ENCODE measurements around the gene CHMP4B. TPM values are rescaled to one million over a fixed set of nuclear protein-coding genes. Genes with fewer than 3 reads are reported as not detected.

The CHMP4B gene
- total and polyA plus RNA-seq, 4 donors = 91.6 to 162 (median 120) TPM

DNA sequence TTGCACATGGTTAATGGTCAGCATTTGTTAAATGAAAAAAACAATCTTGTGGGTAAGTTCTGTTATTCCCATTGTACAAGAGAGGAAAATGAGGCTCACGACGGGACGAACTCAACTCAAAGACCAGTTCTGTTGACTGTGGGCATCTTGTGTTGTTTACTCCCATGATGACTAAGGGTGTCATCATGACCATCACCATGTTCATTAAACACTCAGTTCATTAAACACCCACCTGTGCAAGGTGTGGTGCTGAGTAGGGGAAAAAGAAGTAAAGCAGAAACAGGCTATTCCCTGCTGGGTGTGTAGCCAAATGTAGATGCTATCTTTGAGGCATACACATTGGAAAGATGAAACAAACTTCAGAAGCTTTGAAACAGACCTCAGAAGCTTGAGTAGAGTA is 4.5 kb downstream of the CHMP4B start:
- Histone ChIP-seq H3K27ac (ENCODE audit: low read depth in 1 of 2, low read length in 1 of 2) (no peak overlapping the region), H3K4me3 (no peak overlapping the region), H3K36me3 (ENCODE audit: control insufficient read depth in 4 of 4, insufficient read depth in 4 of 4, low read length in 4 of 4) (peaks cover 0 to 5% (median 0%) of the 10 kb centered on the region in 4 donors), H3K9ac (ENCODE audit: insufficient read depth in 1 of 2, low read length in 2 of 2) (no peak overlapping the region), H3K9me3 (ENCODE audit: control insufficient read depth in 4 of 4, insufficient read depth in 3 of 4, low read length in 3 of 4) (no peaks in the 10 kb centered on the region), H3K27me3 (ENCODE audit: control insufficient read depth in 3 of 3, insufficient read depth in 3 of 3, low read length in 2 of 3) (no peaks in the 10 kb centered on the region), H3K4me1 (ENCODE audit: control insufficient read depth in 5 of 5, insufficient read depth in 5 of 5, low read length in 5 of 5) (peaks cover 16 to 33% (median 21%) of the 10 kb centered on the region in 5 donors)
- 92 to 94% methylated on average over 3 of the region's 3 CpGs for WGBS, 2 donors
- ATAC-seq (ENCODE audit: insufficient read depth, low FRiP score) = no peak
- DNase-seq = no peak
- TF ChIP-seq, protein P1, sequence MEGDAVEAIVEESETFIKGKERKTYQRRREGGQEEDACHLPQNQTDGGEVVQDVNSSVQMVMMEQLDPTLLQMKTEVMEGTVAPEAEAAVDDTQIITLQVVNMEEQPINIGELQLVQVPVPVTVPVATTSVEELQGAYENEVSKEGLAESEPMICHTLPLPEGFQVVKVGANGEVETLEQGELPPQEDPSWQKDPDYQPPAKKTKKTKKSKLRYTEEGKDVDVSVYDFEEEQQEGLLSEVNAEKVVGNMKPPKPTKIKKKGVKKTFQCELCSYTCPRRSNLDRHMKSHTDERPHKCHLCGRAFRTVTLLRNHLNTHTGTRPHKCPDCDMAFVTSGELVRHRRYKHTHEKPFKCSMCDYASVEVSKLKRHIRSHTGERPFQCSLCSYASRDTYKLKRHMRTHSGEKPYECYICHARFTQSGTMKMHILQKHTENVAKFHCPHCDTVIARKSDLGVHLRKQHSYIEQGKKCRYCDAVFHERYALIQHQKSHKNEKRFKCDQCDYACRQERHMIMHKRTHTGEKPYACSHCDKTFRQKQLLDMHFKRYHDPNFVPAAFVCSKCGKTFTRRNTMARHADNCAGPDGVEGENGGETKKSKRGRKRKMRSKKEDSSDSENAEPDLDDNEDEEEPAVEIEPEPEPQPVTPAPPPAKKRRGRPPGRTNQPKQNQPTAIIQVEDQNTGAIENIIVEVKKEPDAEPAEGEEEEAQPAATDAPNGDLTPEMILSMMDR (IDR thresholded peaks at IDR 0.05; ENCODE audit: control extremely low read depth, extremely low read depth) = no peak

DNA sequence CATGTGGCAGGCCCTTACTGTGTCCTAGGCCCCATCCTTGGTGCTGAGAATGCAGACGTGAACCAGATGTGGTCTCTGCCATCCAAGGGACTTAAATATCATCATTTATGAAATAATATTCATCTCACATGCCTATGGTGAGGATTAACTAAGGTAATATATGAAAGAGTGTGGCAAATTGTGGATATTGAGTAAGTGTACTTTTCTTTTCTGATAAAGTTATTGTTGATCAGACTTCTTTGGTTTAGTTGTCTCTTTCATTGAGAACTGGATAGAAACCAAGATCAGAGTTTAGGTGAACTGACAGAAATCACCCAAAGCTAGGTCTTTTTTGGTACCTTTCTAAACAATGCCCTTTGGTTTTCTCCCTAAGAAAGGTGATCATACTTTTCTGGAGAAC is 5.0 kb downstream of the CHMP4B start:
- H3K36me3 ChIP-seq (ENCODE audit: control insufficient read depth in 4 of 4, insufficient read depth in 4 of 4, low read length in 4 of 4) = peaks cover 0 to 5% (median 0%) of the 10 kb centered on the region in 4 donors
- peaks cover 16 to 33% (median 21%) of the 10 kb centered on the region in 5 donors for H3K4me1 ChIP-seq (ENCODE audit: control insufficient read depth in 5 of 5, insufficient read depth in 5 of 5, low read length in 5 of 5)
- no peak overlapping the region for H3K9ac ChIP-seq (ENCODE audit: insufficient read depth in 1 of 2, low read length in 2 of 2)
- no peaks in the 10 kb centered on the region for H3K27me3 ChIP-seq (ENCODE audit: control insufficient read depth in 3 of 3, insufficient read depth in 3 of 3, low read length in 2 of 3)
- H3K9me3 ChIP-seq (ENCODE audit: control insufficient read depth in 4 of 4, insufficient read depth in 3 of 4, low read length in 3 of 4) = no peaks in the 10 kb centered on the region
- WGBS, 2 donors = 83 to 90% methylated on average over 1 of the region's 1 CpG
- DNase-seq (no peak), ATAC-seq (ENCODE audit: insufficient read depth, low FRiP score) (no peak)
- H3K4me3 ChIP-seq = no peak overlapping the region
- H3K27ac ChIP-seq (ENCODE audit: low read depth in 1 of 2, low read length in 1 of 2) = no peak overlapping the region
- TF ChIP-seq, protein P1 (IDR thresholded peaks at IDR 0.05; ENCODE audit: control extremely low read depth, extremely low read depth) = no peak

DNA sequence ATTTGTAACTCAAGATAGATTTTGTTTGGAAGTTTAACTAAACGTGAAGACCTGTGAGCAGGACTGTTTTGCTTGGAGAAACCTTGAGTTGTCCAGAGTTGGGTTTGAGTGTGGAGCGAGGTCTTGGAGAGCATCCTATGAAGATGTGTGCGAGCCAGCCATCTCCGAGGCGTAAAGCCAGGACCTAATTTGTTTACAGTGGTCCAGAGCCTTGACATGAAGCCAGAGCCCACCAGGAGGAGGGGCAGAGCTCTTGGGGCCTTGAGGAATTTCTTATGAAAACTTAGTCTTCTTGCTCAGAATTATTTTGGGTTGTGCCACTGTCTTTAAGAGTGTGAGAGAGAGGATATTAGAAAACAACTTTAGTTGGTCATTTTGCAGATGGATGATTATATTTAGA is 6.3 kb downstream of the CHMP4B start:
- peak; percentile 59 to 71 (median 70) for DNase-seq
- TF ChIP-seq, protein P1 (IDR thresholded peaks at IDR 0.05; ENCODE audit: control extremely low read depth, extremely low read depth) = no peak
- H3K27ac ChIP-seq (ENCODE audit: low read depth in 1 of 2, low read length in 1 of 2) = no peak overlapping the region

DNA sequence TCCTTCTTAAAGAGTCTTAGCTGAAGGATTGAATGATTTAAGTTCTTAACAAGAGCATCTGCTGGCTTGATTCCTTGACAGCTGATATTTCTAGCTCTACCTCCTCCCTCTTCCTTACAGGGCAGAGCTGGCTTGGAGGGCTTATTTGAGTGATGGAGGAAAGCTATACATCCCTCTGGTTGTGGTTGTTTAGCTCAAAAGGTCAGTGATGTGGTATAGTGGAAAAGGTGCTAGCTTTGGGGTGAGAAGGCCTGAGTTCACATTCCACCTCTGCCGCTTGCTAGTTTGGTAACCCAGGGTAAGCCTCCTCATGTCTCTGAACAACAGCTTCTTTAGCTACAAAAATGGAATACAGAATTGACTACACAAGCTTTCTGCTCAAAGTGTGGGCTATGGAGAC is 8.3 kb downstream of the CHMP4B start:
- Histone ChIP-seq H3K4me3 (no peak overlapping the region), H3K27ac (ENCODE audit: low read depth in 1 of 2, low read length in 1 of 2) (no peak overlapping the region), H3K27me3 (ENCODE audit: control insufficient read depth in 3 of 3, insufficient read depth in 3 of 3, low read length in 2 of 3) (no peaks in the 10 kb centered on the region), H3K9ac (ENCODE audit: insufficient read depth in 1 of 2, low read length in 2 of 2) (no peak overlapping the region), H3K36me3 (ENCODE audit: control insufficient read depth in 4 of 4, insufficient read depth in 4 of 4, low read length in 4 of 4) (peaks cover 0 to 5% (median 2%) of the 10 kb centered on the region in 4 donors), H3K9me3 (ENCODE audit: control insufficient read depth in 4 of 4, insufficient read depth in 3 of 4, low read length in 3 of 4) (no peaks in the 10 kb centered on the region), H3K4me1 (ENCODE audit: control insufficient read depth in 5 of 5, insufficient read depth in 5 of 5, low read length in 5 of 5) (peaks cover 10 to 29% (median 12%) of the 10 kb centered on the region in 5 donors)
- DNase-seq (no peak), ATAC-seq (ENCODE audit: insufficient read depth, low FRiP score) (no peak)
- TF ChIP-seq, protein P1 (IDR thresholded peaks at IDR 0.05; ENCODE audit: control extremely low read depth, extremely low read depth) = no peak
- 94 to 100% methylated on average over 1 of the region's 1 CpG for WGBS, 2 donors

More for the DNA sequence above, 6.3 kb downstream of the CHMP4B start:
- H3K36me3 ChIP-seq (ENCODE audit: control insufficient read depth in 4 of 4, insufficient read depth in 4 of 4, low read length in 4 of 4) = peaks cover 0 to 5% (median 0%) of the 10 kb centered on the region in 4 donors
- no peaks in the 10 kb centered on the region for H3K27me3 ChIP-seq (ENCODE audit: control insufficient read depth in 3 of 3, insufficient read depth in 3 of 3, low read length in 2 of 3)
- peaks cover 16 to 37% (median 19%) of the 10 kb centered on the region in 5 donors for H3K4me1 ChIP-seq (ENCODE audit: control insufficient read depth in 5 of 5, insufficient read depth in 5 of 5, low read length in 5 of 5)
- ATAC-seq (ENCODE audit: insufficient read depth, low FRiP score) = no peak
- 63 to 82% methylated on average over 5 of the region's 5 CpGs for WGBS, 2 donors
- H3K4me3 ChIP-seq = no peak overlapping the region
- H3K9ac ChIP-seq (ENCODE audit: insufficient read depth in 1 of 2, low read length in 2 of 2) = no peak overlapping the region
- no peaks in the 10 kb centered on the region for H3K9me3 ChIP-seq (ENCODE audit: control insufficient read depth in 4 of 4, insufficient read depth in 3 of 4, low read length in 3 of 4)
